Hematopoietic multipotent progenitor cell treated with erythropoietin and hydrocortisone succinate and interleukin-3 and kit ligand, for 17 days (in vitro differentiated cells): ENCODE measurements around the gene PNPLA7.
"Not testable (repeated sequence)": the region's sequence is repeated elsewhere in the genome, so short reads cannot be mapped to it uniquely, and the experiment has no call there.

Experiments
- DNase-seq: peaks from one replicate; pipeline ENCODE4 v3.0.0-alpha.2; 2015; ENCODE audit warnings: low spot score

PNPLA7 gene

DNA sequence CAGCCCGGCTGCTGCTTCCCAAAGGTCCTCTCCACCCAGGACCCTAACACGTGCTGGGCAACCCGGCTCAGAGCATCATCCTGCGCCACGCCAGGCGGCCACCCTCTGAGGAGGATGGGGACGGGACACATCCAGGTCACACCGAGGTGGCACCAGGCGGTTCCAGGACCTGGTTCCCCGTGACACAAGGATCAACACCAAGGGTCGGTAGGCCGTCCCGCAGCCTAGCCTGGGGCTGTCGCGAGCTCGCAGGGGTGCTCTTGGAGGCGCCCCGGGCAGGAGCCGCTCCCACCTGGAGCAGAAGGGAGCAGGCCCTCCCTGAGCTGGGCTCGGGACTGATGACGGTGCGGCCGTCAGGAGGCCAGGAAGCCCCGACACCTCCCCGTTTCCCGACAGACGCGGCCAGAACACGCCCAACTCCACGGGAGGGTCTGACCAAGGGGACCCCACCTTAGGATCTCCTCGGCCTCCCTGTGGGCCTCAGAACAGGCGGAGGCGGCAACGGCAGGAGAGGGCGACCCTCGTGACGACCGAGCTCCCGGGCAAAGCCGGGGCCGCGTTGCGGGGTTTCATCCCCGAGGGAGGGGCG is 133.5 kb downstream of the PNPLA7 start:
- DNase-seq, result no peak

DNA sequence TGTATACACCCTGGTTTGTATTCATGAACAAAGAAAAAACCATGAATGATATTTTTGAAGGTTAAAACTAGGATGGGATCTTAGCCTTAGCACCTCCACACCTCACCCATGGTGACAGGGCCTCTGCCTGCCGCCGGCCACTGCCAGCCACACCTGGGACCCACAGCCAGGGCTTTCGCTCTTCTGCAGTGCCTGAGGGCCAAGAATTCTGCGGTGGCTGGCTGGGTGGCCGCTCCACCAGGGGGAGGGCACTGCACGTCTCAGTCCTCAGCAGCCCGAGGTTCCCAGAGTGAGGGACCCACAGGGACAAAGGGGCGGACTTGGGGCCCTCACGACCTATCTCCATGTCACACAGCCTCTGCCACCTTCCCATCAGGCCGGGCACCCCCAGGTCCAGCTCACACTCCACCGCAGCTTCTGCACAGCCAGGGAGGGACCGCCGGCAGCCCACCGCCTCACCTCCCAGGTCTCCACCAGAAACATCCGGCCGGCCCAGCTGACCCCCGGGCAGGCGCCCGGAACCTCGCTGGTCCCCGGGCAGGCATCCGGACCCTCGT is 134.1 kb downstream of the PNPLA7 start:
- DNase-seq, result no peak

DNA sequence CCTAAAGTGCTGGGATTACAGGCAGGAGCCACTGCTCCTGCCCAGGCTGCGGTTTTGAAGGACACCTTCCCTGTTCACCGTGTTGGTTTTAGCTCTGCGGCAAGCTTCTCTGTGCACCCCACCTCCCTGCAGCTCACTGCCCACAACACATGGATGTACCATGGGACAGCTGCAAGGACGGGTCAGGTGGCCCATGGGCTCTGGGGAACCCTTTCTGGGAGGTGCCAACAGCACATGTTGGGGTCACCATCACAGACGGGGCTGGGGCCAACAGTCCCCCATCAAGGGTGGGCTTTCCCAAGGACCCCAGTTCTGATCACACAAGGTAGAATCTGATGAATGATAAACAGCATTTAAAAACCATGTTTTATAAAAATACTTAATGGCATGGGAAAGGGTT is 134.8 kb downstream of the PNPLA7 start:
- DNase-seq, result no peak

DNA sequence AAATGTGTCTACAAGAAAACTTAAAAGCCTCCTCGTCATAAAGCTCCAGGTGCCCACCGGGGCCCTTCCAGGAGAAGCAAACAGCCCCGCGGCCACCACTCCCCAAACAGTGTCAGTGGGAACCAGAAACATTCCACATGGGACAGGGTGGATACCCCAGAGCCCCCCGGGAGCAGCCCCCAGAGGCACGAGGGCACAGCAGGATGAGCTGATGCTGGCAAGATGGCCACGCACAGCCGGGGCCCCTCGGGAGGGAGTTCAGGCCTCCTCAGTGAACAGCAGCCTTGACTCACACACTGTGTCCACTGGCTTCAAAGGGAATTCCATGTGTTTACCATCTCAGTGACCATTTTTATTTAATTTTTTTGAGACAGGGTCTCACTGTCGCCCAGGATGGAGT is 137.8 kb downstream of the PNPLA7 start:
- DNase-seq, result no peak

DNA sequence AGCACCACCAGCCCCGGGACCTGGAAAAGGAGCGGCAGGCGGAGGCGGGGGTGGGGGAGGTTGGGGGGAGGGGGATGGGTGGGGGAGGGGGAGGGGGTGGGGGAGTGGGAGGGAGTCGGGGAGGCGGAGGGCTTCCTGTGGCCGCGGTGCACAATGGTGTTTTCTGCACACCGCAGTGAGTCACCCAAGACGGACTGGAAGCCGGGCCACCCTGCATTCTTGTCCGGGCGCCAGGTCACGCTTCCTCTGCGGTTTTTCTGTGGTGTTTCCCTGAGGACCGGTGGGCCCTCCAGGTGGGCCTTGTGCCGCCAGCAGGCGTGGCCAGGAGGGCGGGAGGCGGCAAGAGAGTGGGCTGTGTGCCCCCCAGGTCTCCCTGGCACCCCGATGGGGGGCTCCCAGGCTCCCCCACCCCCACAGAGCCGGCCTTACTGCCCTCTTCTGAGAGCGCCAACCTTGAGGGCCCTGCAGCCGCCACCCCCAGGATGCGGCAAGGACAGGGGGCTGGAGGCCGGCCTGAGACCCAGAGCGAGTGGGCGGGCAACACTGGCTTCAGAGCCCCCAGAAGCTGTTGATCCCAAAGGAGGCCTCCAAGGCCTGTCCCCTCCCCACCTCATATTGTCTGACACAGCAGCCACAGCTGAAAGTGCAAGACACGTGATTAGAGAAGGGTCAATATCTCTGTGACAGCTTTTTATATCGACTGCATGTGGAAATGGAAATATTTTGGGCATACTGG is 138.4 kb downstream of the PNPLA7 start:
- DNase-seq, result no peak

DNA sequence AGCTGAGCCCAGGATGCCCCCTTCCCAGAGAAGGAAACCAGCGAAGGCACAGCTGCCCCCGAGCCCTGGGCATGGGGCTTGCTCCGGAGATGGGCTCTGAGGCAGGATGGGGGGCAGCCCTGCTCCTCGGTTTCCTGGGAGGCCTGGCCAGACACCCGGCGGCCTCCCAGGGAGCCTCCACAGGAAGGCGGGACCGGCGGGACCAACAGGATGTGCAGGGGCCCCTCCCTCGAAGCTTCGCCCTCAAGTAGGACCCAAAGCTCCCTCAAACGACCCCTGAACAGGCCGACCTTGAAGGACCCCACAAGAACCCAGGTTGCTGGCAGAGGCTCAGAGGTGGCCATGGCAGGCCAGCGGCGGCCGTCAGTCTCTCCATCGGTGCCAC is 138.9 kb downstream of the PNPLA7 start:
- no peak for DNase-seq

DNA sequence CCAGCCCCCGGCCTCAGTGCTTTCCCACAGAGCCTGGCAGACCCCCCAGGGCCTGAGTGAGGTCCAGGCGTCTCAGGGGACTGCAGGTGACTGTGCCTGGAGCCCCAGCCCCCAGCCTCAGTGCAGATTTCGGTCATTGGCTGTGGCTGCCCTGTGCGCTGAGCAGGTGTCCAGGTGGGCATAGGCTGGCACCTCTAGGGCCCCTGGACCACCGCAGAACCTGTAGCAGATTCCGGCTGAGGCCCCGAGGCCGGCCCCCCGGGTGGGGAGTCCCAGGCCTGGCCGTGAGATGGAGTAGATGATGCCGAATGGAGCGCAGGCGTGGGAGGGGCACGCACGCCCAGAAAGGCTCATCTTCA is 139.3 kb downstream of the PNPLA7 start:
- no peak for DNase-seq

DNA sequence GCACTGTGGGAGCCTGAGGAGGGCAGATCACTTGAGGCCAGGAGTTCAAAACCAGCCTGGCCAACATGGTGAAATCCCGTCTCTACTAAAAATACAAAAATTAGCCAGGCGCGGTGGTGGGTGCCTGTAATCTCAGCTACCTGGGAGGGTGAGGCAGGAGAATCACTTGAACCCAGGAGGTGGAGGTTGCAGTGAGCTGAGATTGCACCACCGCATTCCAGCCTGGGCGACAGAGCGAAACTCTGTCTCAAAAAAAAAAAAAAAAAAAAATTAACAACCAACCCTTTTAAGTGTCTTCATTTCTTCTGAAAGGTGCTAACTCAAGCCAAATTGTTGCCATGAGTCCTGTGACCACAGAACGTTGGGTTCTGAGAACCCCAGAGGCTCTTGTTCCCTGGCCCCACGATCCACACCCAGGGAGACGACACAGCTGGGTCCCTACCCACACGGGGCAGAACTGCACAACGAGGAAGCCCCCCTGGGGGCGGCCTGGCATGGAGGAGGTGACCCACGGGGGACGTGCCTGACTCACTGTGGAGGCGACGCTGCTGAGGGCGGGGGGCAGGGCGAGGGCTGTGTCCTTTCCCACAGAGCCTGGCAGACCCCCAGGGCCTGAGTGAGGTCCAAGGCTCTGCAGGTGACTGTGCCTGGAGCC is 139.8 kb downstream of the PNPLA7 start:
- DNase-seq, result not testable (repeated sequence)
